HepG2 (cell line): ENCODE measurements around the gene SPATA25. TPM values are rescaled to one million over a fixed set of nuclear protein-coding genes. Genes with fewer than 3 reads are reported as not detected.

Source experiments
- HMGXB4 ChIP-seq, 2 experiments: sonication (generic) in 1 of 2; formaldehyde crosslinking in 1 of 2; IDR thresholded peaks; 2 replicates each; pipeline versions ENCODE4 v1.4.0 to v1.6.1; 2018 to 2020; ENCODE audit warnings: missing genetic modification reagents in 2 of 2, borderline replicate concordance in 1 of 2, low read depth in 1 of 2, mild to moderate bottlenecking in 1 of 2, missing biosample characterization in 1 of 2
- MIER2 ChIP-seq: IDR thresholded peaks from 2 replicates; pipeline ENCODE4 v1.6.1; 2016; ENCODE audit warnings: missing biosample characterization, missing genetic modification reagents
- MXD3 ChIP-seq: IDR thresholded peaks from 2 replicates; pipeline ENCODE4 v1.6.1; 2016; ENCODE audit warnings: mild to moderate bottlenecking, missing biosample characterization, missing genetic modification reagents
- RERE ChIP-seq: IDR thresholded peaks from 2 replicates; pipeline ENCODE4 v1.6.1; 2016; ENCODE audit warnings: low read depth, missing genetic modification reagents, missing compliant biosample characterization
- SNAPC4 ChIP-seq: sonication (generic); formaldehyde crosslinking; IDR thresholded peaks from 2 replicates; pipeline ENCODE4 v1.4.0; 2020; ENCODE audit warnings: mild to moderate bottlenecking, missing genetic modification reagents
- SOX6 ChIP-seq, 2 experiments: fragments of 450-650 bp in 1 of 2; sonication (generic) in 1 of 2; formaldehyde crosslinking in 1 of 2; IDR thresholded peaks; 2 replicates each; pipeline versions ENCODE4 v1.4.0 to v1.6.1; 2017 to 2020; ENCODE audit warnings: antibody characterized with exemption in 1 of 2, mild to moderate bottlenecking in 1 of 2, missing genetic modification reagents in 1 of 2
- SP1 ChIP-seq, 2 experiments: fragments of 450-650 bp in 1 of 2; sonication (generic) in 1 of 2; formaldehyde crosslinking in 1 of 2; IDR thresholded peaks; 2 replicates each; pipeline versions ENCODE4 v1.4.0 to v1.6.1; 2016 to 2020; ENCODE audit warnings: missing genetic modification reagents in 1 of 2
- TFDP1 ChIP-seq: IDR thresholded peaks from 2 replicates; pipeline ENCODE4 v1.6.1; 2016; ENCODE audit warnings: missing compliant biosample characterization, missing genetic modification reagents, borderline replicate concordance
- ZKSCAN1 ChIP-seq: fragments of 150-350 bp; IDR thresholded peaks from 2 replicates; pipeline ENCODE4 v1.6.1; 2014; ENCODE audit warnings: low read length
- ZNF12 ChIP-seq: sonication (generic); formaldehyde crosslinking; IDR thresholded peaks from 2 replicates; pipeline ENCODE4 v1.5.0; 2020; ENCODE audit warnings: missing genetic modification reagents
- ZNF276 ChIP-seq: sonication (generic); formaldehyde crosslinking; IDR thresholded peaks from 2 replicates; pipeline ENCODE4 v1.4.0; 2020; ENCODE audit warnings: mild to moderate bottlenecking, low read depth, missing genetic modification reagents
- ZNF441 ChIP-seq: sonication (generic); formaldehyde crosslinking; IDR thresholded peaks from 2 replicates; pipeline ENCODE4 v1.7.0; 2021; ENCODE audit warnings: missing genetic modification reagents, borderline replicate concordance
- polyA plus RNA-seq, 8 experiments: library from polyadenylated mRNA; depleted of rRNA in 3 of 8; stranded (reverse) in 7 of 8; unstranded in 1 of 8; fragments of >200 nt; fragmentation: Illumina TruSeq in 4 of 8; extraction: Trizol in 4 of 8; gene quantifications; 2 replicates each; pipeline versions ENCODE4 v1.2.1 to v1.2.3, GENCODE V29; 2011 to 2016; ENCODE audit warnings: low read depth in 4 of 8, missing spikeins in 1 of 8, mixed read lengths in 1 of 8; ENCODE audit not compliant: insufficient read depth in 1 of 8
- total RNA-seq, 5 experiments: library from RNA; depleted of rRNA; stranded (reverse); fragments of >200 nt; fragmentation: Illumina TruSeq; extraction: Trizol; gene quantifications; 2 replicates each; pipeline ENCODE4 v1.2.3, GENCODE V29; 2016; ENCODE audit warnings: low read depth in 1 of 5

SPATA25 gene
- total and polyA plus RNA-seq, 2 of the 13 experiments (the other 11 are each of a cell fraction or from before 2014, with no cell fraction given): 4.8 to 7.6 TPM

GRCh38 chr20:45905505-45906079 is 18.2 kb upstream of the SPATA25 start (continued):
- no peak for TF ChIP-seq ZNF441 (CRISPR knock-in tag)
- no peak for TF ChIP-seq SP1 (IDR thresholded peaks at IDR 0.05)
- TF ChIP-seq SP1 (CRISPR knock-in tag; IDR thresholded peaks at IDR 0.05): no peak
- TF ChIP-seq SOX6 (IDR thresholded peaks at IDR 0.05): no peak
- TF ChIP-seq SOX6 (CRISPR knock-in tag; IDR thresholded peaks at IDR 0.05): no peak
- TF ChIP-seq RERE (CRISPR knock-in tag): no peak
- no peak for TF ChIP-seq MIER2 (CRISPR knock-in tag)
- no peak for TF ChIP-seq HMGXB4 (CRISPR knock-in tag; IDR thresholded peaks at IDR 0.05; ENCODE audit: borderline replicate concordance in 1 of 2, low read depth in 1 of 2)
- no peak for TF ChIP-seq ZNF12
- TF ChIP-seq ZKSCAN1: no peak
- no peak for TF ChIP-seq ZNF276 (CRISPR knock-in tag)
- TF ChIP-seq SNAPC4 (CRISPR knock-in tag): no peak
- no peak for TF ChIP-seq MXD3 (CRISPR knock-in tag)
- TF ChIP-seq TFDP1 (CRISPR knock-in tag): no peak
